ENCODE measurements around the gene MYBPH.

DNA sequence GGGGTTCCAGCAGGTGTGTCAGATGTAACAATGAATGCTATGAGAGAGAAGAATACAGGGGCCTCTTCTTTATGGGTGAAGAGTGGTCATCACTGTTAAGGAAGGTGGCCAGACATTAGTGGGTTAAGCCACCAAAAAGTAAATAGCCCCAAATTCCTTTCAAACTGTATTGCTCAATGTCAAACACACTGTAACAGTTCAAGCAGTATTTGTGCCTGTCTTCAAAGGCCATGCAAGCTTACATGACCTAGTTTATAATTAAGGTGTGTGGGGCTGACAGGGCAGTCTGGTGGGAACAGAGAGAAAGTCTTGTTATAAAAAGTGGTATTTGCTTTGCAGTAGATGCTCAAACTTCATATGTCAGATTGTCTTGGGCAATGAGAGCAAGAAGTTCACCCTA is 35.4 kb upstream of the MYBPH start:
- TF ChIP-seq, protein P1, sequence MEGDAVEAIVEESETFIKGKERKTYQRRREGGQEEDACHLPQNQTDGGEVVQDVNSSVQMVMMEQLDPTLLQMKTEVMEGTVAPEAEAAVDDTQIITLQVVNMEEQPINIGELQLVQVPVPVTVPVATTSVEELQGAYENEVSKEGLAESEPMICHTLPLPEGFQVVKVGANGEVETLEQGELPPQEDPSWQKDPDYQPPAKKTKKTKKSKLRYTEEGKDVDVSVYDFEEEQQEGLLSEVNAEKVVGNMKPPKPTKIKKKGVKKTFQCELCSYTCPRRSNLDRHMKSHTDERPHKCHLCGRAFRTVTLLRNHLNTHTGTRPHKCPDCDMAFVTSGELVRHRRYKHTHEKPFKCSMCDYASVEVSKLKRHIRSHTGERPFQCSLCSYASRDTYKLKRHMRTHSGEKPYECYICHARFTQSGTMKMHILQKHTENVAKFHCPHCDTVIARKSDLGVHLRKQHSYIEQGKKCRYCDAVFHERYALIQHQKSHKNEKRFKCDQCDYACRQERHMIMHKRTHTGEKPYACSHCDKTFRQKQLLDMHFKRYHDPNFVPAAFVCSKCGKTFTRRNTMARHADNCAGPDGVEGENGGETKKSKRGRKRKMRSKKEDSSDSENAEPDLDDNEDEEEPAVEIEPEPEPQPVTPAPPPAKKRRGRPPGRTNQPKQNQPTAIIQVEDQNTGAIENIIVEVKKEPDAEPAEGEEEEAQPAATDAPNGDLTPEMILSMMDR (IDR thresholded peaks at IDR 0.05), result no peak
- TF ChIP-seq ZFX (IDR thresholded peaks at IDR 0.05; ENCODE audit: borderline replicate concordance), result no peak
